K562 (cell line): Measurements from ENCODE around the gene ADAM23. TPM values are rescaled to one million over a fixed set of nuclear protein-coding genes. Genes with fewer than 3 reads are reported as not detected.

ENCODE experiments used
- EWSR1 ChIP-seq: fragments of 450-650 bp; IDR thresholded peaks from 2 replicates; pipeline ENCODE4 v1.6.1; 2018; ENCODE audit warnings: borderline replicate concordance, mild to moderate bottlenecking, low read depth, moderate library complexity; ENCODE audit not compliant: partially characterized antibody
- FOXM1 ChIP-seq, 2 experiments: fragments of 450-650 bp in 1 of 2; sonication (generic) in 1 of 2; formaldehyde crosslinking in 1 of 2; IDR thresholded peaks; 2 replicates each; pipeline versions ENCODE4 v1.6.1 to v1.9.0; 2017 to 2022; ENCODE audit warnings: low read depth in 2 of 2, mild to moderate bottlenecking in 2 of 2, missing genetic modification reagents in 1 of 2, moderate library complexity in 1 of 2
- HDAC8 ChIP-seq: fragments of 450-650 bp; IDR thresholded peaks from 2 replicates; pipeline ENCODE4 v1.6.1; 2016; ENCODE audit warnings: mild to moderate bottlenecking, missing genetic modification characterization, moderate library complexity, missing compliant biosample characterization
- HNRNPLL ChIP-seq: fragments of 200-400 bp; formaldehyde crosslinking; IDR thresholded peaks from 2 replicates; pipeline ENCODE4 v1.6.1; 2017; ENCODE audit warnings: low read length, low read depth, mild to moderate bottlenecking; ENCODE audit not compliant: poor library complexity, severe bottlenecking
- MAFK ChIP-seq: IDR thresholded peaks from 2 replicates; pipeline ENCODE4 v1.6.1; 2011; ENCODE audit warnings: low read length, improper control_type of control experiment
- MXI1 ChIP-seq: IDR thresholded peaks from 2 replicates; pipeline ENCODE4 v1.6.1; 2011; ENCODE audit warnings: low read depth, mild to moderate bottlenecking, improper control_type of control experiment, low read length
- NCOA4 ChIP-seq: fragments of 450-650 bp; IDR thresholded peaks from 2 replicates; pipeline ENCODE4 v1.6.1; 2018; ENCODE audit warnings: mild to moderate bottlenecking; ENCODE audit not compliant: partially characterized antibody
- POU5F1 ChIP-seq: fragments of 150-350 bp; IDR thresholded peaks from 2 replicates; pipeline ENCODE4 v1.6.1; 2014; ENCODE audit warnings: borderline replicate concordance, low read length, low read depth, mild to moderate bottlenecking; ENCODE audit not compliant: partially characterized antibody
- SMAD4 ChIP-seq: fragments of 250-450 bp; sonication (Bioruptor Pico); conservative IDR thresholded peaks from 2 replicates; pipeline ENCODE4 v1.8.0; 2021; ENCODE audit warnings: inconsistent platforms, mild to moderate bottlenecking, moderate library complexity
- SMARCA4 ChIP-seq: fragments of 450-650 bp; IDR thresholded peaks from 2 replicates; pipeline ENCODE4 v1.6.1; 2016
- SP2 ChIP-seq: IDR thresholded peaks from 2 replicates; pipeline ENCODE4 v1.6.1; 2011; ENCODE audit warnings: mild to moderate bottlenecking, low read depth, low read length, moderate library complexity; ENCODE audit not compliant: poor library complexity, severe bottlenecking; ENCODE audit errors: extremely low read depth
- TAF7 ChIP-seq: fragments of 450-650 bp; IDR thresholded peaks from 2 replicates; pipeline ENCODE4 v1.6.1; 2016; ENCODE audit warnings: missing genetic modification characterization, missing compliant biosample characterization
- TCF7L2 ChIP-seq: fragments of 150-350 bp; IDR thresholded peaks from 2 replicates; pipeline ENCODE4 v1.6.1; 2016; ENCODE audit warnings: low read depth, mild to moderate bottlenecking, low read length, moderate library complexity
- XRCC4 ChIP-seq: IDR thresholded peaks from one replicate; pipeline ENCODE4 v1.6.1; 2011; ENCODE audit not compliant: insufficient read depth, insufficient read length; ENCODE audit errors: extremely low read depth
- ZFX ChIP-seq: sonication (generic); formaldehyde crosslinking; IDR thresholded peaks from 2 replicates; pipeline ENCODE4 v1.8.0; 2022; ENCODE audit warnings: mild to moderate bottlenecking, missing genetic modification reagents, moderate library complexity
- ZKSCAN1 ChIP-seq: fragments of 150-350 bp; IDR thresholded peaks from 2 replicates; pipeline ENCODE4 v1.6.1; 2016; ENCODE audit warnings: low read depth, low read length
- ZNF407 ChIP-seq: fragments of 450-650 bp; IDR thresholded peaks from 2 replicates; pipeline ENCODE4 v1.6.1; 2016; ENCODE audit warnings: low read depth
- polyA plus RNA-seq, 8 experiments: library from polyadenylated mRNA; depleted of rRNA in 4 of 8; stranded (reverse) in 5 of 8; unstranded in 3 of 8; fragments of >200 nt; fragmentation: Nextera tagmentation in 2 of 8; fragmentation: Illumina TruSeq in 1 of 8; extraction: Ambion mirVana in 2 of 8; extraction: Trizol in 1 of 8; gene quantifications; 2 replicates each; pipeline versions ENCODE4 v1.2.1 to v1.2.3, GENCODE V29; 2011 to 2014; ENCODE audit warnings: inconsistent platforms in 1 of 8, missing spikeins in 1 of 8
- total RNA-seq, 7 experiments: library from RNA; depleted of rRNA in 6 of 7; stranded (reverse); fragments of >200 nt in 6 of 7; fragmentation: Illumina TruSeq in 2 of 7; extraction: Trizol in 2 of 7; gene quantifications; 2 replicates each; pipeline versions ENCODE4 v1.2.1 to v1.2.3, GENCODE V29; 2011 to 2021; ENCODE audit warnings: low replicate concordance in 1 of 7
- TF ChIP-seq, protein P1 (sequence below): IDR thresholded peaks from 3 replicates; pipeline ENCODE4 v1.6.1; 2011; ENCODE audit warnings: borderline replicate concordance, mild to moderate bottlenecking; ENCODE audit not compliant: insufficient read length, insufficient read depth
- TF ChIP-seq, protein P2 (sequence below): fragments of 450-650 bp; formaldehyde crosslinking; IDR thresholded peaks from 2 replicates; pipeline ENCODE4 v1.4.0; 2020; ENCODE audit warnings: mild to moderate bottlenecking, moderate library complexity

The ADAM23 gene
- total and polyA plus RNA-seq, 9 of the 15 experiments (the other 6 are each of a cell fraction or from before 2014, with no cell fraction given) = 0.02 TPM; not detected in 8

- TF ChIP-seq, protein P1, sequence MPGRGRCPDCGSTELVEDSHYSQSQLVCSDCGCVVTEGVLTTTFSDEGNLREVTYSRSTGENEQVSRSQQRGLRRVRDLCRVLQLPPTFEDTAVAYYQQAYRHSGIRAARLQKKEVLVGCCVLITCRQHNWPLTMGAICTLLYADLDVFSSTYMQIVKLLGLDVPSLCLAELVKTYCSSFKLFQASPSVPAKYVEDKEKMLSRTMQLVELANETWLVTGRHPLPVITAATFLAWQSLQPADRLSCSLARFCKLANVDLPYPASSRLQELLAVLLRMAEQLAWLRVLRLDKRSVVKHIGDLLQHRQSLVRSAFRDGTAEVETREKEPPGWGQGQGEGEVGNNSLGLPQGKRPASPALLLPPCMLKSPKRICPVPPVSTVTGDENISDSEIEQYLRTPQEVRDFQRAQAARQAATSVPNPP = no peak
- TF ChIP-seq HNRNPLL (no peak), TAF7 (no peak), POU5F1 (no peak), XRCC4 (no peak), NCOA4 (no peak), HDAC8 (no peak), EWSR1 (no peak), MXI1 (no peak), FOXM1 (IDR thresholded peaks at IDR 0.05; ENCODE audit: low read depth) (no peak), FOXM1 (CRISPR knock-in tag; IDR thresholded peaks at IDR 0.05; ENCODE audit: low read depth) (no peak), SMAD4 (CRISPR knock-in tag) (no peak), TCF7L2 (no peak), ZFX (CRISPR knock-in tag) (no peak), ZNF407 (peak; percentile 88), SP2 (no peak), SMARCA4 (peak; percentile 37; the same call in 1 of the 2 replicates), MAFK (peak; percentile 71), ZKSCAN1 (no peak)
- TF ChIP-seq, protein P2, sequence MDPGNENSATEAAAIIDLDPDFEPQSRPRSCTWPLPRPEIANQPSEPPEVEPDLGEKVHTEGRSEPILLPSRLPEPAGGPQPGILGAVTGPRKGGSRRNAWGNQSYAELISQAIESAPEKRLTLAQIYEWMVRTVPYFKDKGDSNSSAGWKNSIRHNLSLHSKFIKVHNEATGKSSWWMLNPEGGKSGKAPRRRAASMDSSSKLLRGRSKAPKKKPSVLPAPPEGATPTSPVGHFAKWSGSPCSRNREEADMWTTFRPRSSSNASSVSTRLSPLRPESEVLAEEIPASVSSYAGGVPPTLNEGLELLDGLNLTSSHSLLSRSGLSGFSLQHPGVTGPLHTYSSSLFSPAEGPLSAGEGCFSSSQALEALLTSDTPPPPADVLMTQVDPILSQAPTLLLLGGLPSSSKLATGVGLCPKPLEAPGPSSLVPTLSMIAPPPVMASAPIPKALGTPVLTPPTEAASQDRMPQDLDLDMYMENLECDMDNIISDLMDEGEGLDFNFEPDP = no peak
Observed at GRCh38 chr2:206614811-206615210, 171.5 kb downstream of the ADAM23 start (continued).
